ENCODE results near the gene P2RY8.
"Not testable (repeated sequence)": the region's sequence is repeated elsewhere in the genome, so short reads cannot be mapped to it uniquely, and the experiment has no call there.

Gene P2RY8

DNA sequence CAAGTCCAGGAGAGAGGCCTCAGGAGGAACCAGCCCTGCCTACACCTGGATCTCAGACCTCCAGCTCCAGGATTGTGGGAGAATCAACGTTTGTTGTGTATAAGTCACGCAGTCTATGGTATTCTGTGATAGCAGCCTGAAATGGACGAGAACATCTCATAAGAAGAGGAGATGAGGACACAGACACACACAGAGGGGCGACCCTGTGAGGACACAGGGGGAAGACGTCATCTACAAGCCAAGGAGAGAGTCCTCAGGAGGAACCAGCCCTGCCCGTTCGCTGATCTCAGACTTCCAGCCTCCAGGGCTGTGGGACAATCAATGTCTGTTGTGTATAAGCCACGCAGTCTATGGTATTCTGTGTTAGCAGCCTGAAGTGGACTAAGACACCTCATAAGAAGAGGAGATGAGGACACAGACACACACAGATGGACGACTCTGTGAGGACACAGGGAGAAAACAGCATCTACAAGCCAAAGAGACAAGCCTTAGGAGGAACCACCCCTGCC is 20.3 kb downstream of the P2RY8 start:
- DNase-seq = no peak

DNA sequence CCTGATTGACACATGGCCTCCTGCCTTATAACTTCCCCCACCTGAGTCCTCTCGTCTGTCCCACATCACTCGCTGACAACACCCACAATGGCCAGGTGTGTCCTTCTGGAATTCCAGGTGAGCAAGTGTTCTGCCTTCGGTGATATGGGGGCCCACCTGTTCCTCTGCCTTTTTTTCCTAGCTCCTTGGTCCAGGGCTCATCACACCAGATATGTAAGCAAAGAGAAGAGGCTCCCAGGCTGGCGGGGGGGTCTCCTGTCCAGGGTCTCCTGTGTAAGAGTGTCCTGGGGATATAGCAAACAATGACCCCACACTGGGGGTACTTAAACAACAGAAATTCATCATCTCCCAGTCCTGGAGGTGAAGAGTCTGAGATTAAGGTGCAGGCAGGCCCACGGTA is 25.2 kb downstream of the P2RY8 start:
- no peak for DNase-seq

DNA sequence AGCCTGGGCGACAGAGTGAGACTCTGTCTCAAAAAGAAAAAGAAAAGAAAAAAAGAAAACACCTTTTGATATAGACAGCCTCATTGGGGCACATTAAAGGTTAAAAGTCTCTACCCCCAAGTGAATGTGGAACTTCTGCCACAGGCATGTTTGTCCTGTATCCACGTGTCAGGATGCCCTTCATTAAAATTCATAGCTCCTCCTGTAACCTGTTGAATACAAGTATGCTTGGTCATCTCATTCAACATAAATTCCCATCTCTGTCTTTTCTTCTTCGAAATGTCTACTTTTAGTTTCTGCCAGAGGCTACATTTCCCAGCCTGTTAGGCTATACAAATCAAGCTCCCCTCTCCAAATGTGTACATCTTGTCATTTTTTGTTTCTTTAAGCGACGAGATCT is 25.8 kb downstream of the P2RY8 start:
- DNase-seq = no peak

DNA sequence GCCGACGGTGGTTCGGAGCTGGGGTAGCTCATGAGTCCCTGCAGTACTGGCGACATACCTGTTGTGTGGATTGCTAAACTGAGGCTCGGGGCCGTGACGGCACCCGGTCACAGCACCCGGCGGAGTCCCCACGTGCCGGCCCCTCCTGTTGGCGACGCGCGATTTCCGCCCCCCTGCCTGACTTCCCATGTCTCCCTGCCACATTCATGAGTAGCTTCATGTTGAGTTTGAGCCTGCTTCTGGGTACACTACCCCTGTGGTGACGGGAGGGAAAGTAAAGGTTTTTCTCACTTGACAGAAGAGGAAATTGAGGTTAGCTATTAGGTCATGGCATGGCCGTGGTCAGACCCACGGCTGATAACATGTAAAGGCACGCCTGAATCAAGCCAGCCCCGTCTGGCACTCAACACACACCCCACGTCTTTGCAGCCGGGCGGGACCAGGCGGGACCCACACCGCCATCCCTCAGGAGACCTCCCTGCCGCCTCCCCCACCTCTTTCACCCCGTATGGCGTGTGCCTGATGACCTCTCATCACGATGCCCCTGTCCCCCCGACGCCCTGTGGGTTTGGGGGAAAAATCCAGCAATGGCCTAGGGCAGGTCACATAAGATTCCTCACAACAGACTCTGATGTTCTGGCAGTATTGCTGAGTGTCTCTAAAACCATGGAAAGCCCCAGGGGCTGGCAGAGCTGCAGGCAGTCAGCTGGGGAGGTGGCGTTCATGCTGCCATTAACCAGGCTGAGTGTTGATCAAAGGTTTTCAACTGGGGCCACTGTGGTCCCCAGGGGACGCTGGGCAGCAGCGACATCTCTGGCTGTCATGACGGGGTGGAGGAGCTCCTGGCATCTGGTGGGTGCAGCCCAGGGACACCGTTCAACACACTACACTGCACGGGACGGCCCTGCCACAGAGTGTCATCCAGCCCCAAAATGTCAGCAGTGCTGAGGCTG is 29.2 kb downstream of the P2RY8 start:
- DNase-seq = no peak

DNA sequence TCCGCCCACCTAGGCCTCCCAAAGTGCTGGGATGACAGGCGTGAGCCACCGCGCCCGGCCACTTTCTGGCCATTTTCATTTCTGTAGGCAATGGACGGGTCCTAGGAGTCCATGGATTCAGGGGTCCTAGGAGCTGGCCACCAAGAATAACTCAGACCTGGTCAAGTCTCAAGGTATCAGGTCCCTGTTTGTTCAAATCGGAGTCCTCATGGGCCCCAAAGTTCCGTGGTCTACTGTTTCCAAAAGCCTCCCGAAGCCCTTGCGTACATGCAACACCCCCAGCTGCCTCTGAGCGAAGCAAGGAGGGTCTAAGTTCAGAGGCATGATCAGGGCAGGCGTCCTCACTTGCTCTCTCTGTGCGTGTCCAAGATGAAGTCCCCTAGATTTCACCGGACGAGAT is 30.1 kb downstream of the P2RY8 start:
- DNase-seq = no peak

DNA sequence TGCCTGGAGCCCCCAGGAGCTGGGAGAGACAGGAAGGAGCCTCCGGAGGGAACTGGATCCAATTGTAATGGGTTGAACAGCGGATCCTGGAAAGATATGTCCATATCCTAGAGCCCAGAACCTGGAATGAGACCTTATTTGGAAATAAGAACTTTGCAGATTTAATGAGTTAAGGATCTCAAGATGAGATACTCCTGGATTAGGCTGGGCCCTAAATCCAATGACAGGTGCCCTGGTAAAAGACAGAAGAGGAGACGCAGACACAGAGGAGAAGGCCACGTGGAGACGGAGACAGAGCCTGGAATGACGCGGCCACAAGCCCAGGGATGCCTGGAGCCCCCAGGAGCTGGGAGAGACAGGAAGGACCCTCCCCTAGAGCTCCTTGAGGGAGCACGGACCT is 34.1 kb downstream of the P2RY8 start:
- no peak for DNase-seq

DNA sequence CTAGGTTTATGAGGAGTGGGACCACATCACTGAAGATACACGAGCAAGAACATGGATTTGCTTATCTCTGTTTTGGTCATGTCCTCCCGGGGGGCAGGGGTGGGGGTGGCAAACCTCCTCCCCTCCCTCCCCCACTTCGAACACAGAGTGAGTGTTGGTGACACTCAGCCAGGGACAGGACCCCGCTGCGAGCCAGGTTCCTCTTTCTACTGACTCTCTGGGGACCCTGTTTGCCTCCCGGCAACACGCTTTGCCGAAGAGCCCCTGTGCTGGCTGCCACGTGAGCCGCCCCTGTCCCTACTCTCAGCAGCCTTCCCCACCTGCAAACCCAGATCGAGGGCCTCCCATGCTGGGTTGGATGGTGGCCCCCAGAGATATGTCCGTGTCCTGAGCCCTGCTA is 34.7 kb downstream of the P2RY8 start:
- DNase-seq = no peak

DNA sequence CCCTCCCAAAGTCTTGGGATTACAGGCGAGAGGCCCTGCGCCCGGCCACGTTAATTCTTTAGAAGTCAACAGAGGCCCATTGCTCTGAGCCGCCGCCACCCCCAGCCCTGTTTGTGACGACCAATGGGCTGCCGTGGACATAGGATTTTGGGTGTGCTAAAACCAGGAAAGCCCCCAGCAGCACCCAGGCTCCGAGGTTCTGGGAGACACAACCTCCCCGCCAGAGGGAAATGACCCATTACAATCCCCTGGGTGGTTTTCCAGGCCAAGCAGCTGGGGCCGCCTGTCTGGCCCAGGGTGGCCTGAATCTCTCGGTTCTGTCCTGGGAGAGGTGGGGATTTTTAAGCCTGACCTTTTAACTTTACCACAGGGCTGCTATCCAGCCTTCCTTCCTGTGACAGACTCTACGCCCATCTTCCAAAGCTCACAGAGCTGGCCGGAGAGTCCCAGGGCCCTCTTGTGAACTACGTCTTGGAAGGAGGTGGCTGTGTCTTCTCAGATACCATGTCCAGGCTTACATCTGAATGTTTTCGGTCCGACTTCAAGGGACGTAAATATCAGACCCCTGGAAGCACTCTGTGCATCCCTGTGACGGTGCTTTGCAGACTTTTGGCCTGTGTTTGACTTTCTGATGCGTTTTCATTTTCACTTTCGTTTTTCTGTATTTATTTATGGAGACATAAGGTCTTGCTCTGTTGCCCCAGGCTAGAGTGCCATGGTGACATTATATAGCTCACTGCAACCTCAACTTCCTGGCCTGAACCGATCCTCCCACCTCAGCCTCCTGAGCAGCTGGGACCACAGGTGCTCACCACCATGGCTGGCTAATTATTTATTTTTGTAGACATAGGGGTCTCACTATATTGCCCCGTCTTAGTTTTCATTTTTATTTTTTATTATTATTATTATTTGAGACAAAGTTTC is 36.0 kb downstream of the P2RY8 start:
- DNase-seq = no peak

DNA sequence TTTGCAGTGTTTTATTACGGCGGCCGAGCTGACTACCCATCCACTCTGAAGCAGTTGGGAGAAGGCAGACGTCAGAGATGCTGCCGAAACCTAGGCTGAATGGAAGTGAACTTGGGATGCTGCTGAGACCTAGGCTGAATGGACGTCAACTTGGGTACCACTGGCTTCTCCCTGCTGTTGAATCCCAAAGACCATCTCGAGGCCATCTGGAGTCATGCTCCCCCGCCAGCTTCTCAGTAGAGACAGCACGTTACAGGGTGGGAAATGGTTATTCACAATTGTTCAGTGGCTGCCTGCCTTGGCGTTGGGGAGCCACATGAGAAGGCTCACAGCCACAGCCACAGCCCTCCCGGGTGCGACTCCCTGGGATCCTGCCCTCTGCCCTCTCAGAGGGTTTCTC is 40.9 kb downstream of the P2RY8 start:
- DNase-seq = no peak

DNA sequence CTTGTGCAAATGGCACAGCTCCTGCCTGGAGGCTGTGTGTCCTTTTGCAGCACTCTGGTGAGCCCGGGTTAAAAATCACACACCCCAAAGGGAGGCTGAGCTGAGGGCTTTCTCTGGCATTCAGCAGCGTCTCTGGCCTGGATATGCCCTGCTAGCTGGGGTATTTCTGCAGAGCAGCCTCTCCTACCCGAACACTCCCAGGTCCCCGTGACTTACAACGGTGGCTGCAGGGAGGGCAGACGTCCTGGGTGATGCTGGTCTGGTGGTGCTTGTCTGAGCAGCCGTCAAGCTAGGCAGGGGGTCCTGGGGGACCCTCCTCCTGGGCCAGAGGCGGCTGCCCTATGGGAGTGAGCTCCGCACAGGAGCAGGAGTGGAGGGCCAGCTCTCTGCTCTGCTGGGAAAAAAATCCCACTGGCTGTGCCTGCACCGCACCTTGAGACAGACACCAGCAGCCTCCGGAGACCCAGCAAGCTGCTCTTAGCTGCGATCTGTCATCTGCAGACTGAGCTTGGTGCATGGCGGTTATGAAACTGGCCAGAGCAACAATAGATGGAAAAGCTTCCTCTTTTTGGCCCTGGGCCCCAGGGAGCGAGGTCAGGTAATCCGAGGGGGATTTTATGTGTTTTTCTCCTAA is 43.0 kb downstream of the P2RY8 start:
- no peak for DNase-seq

DNA sequence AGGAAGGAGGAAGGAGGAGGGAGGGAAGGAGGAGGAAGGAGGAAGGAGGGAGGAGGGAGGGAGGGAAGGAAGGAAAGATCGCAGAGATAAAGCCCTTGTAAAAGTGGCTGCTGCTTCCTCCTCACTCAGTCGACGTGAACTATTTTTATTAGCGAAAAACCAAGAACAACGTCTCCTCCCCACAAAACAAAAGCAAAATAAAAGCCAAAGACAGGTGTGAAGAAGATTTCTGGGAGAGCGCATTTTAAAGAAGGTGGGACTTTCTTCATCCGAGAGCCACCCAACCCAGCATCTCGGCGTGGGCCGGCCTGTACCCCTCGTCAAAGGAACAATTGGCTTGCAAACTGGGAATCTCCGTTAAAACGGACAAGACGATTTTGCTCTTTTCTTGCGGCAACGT is 43.6 kb downstream of the P2RY8 start:
- no peak for DNase-seq

DNA sequence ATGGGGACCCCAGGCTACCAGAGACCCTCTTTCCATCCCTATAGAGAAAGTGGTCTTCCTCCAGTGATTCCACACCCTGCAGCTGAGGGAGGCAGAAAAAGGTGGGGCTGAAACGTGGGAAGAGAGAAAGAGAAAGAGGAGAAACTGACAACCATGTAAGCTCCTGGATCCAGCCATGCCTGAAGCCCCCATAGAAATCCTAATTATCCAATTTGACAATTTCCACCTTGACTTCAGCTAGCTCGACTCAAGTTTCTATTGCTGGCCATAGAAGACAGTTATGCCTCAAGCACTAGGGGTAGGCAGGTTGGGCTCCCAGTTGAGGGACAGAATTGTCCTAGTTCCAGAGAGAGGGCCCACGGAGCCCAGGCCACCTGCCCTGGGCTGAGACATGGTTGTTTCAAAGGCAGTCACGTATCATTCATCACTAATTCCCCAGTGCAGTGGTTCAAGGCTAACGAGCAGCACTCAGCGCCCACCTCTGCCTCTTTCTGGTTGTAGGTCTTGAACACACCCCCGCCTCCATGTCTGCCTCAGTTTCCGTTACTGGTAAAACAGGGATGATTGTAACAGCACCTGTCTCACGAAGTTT is 44.5 kb downstream of the P2RY8 start:
- no peak for DNase-seq

DNA sequence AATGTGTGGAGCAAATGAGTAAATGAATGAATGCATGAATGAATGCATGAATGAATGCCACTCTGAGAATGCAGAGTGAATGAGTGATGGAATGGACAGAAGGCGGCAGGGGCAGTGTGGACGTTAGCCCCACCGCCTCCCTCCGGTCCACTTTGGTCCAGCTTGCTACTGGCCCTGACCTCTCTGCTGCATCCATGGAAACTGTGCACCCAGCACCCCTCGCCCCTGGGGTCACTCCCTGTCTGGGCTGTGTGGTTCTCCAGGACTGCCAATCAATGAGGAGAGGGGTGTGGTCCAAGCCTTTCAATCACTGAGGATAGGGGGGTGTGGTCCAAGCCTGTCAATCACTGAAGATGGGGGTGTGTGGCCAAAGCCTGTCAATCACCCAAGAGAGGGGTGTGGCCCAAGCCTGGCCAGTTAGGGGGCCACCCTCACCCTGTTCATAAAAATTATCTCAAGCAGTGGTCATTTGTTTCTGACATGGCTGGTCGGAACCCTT is 45.1 kb downstream of the P2RY8 start:
- DNase-seq = no peak

DNA sequence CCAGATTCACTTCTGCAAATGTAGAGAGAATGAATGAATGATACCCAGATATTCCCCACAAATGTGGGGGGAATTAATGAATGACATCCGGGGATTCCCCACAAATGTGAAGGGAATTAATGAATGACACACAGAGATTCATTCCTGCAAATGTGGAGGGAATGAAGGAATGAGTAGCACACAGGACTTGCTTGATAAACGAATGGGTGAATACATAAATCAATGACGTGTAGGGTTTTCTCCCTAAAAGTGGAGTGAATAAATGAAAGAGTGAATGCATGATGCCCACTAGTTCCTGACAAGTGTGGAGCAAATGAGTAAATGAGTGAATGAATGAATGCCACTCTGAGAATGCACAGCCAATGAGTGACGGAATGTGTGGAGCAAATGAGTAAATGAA is 45.7 kb downstream of the P2RY8 start:
- not testable (repeated sequence) for DNase-seq

DNA sequence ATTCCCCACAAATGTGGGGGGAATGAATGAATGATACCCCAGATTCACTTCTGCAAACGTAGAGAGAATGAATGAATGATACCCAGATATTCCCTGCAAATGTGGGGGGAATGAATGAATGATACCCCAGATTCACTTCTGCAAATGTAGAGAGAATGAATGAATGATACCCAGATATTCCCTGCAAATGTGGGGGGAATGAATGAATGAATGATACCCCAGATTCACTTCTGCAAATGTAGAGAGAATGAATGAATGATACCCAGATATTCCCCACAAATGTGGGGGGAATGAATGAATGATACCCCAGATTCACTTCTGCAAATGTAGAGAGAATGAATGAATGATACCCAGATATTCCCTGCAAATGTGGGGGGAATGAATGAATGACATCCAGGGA is 46.3 kb downstream of the P2RY8 start:
- not testable (repeated sequence) for DNase-seq

DNA sequence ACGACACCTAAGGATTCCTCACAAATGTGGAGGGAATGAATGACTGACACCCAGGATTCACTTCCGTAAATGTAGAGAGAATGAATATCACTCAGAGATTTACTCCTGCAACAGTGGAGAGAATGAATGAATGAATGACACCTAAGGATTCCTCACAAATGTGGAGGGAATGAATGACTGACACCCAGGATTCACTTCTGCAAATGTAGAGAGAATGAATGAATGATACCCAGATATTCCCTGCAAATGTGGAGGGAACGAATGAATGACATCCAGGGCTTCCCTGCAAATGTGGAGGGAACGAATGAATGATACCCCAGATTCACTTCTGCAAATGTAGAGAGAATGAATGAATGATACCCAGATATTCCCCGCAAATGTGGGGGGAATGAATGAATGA is 47.6 kb downstream of the P2RY8 start:
- DNase-seq = not testable (repeated sequence)

DNA sequence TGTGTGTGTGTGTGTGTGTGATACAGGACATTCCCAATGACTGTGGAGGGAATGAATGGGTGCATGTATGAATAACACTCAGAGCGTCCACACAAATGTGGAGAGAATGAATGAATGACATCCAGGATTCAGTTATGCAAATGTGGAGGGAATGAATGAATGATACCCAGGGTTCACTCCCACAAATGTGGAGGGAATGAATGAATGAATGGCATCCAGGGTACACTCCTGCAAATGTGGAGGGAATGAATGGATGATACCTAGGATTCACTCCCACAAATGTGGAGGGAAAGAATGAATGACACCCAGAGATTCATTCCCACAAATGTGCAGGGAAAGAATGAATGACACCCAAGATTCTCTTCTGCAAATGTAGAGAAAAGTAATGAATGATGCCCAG is 48.2 kb downstream of the P2RY8 start:
- DNase-seq = no peak

DNA sequence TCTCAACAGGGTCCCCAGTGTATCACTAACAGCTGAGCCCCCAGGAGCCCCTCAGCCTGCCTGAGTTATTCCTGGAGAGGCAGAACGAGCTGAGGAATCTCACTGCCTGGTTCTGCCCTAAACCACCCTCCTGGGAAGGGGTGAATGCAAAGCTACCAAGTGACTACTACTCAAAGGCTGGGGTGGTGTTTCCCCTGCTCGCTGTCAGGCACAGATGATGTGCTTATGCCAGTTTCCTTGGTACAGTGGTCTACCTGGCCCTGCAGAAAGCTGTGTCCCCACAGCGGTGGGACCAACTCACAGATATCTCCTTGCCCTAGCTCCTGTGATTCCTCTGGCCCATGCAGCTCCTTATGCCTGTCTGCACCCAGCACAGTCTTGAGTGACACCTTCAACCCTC is 48.8 kb downstream of the P2RY8 start:
- DNase-seq = no peak

DNA sequence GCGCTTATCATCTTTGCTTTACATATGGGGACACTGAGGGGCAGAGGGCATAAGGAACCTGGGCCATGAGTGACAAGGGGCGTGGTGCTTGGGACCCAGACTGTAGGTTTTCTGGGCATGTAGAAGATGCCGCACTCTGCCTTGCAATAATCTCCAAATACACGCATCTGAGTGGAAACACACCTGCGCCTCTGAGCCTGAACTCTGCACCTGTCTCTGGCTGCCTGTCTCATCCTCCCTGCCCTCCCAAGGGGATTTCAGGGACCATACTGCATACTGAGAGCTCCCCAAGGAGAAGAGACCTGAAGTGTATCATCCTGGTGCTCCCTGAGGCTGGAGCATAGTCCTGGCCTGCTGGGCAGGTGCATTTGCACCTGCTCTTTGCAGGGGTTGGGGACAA is 49.6 kb downstream of the P2RY8 start:
- no peak for DNase-seq

DNA sequence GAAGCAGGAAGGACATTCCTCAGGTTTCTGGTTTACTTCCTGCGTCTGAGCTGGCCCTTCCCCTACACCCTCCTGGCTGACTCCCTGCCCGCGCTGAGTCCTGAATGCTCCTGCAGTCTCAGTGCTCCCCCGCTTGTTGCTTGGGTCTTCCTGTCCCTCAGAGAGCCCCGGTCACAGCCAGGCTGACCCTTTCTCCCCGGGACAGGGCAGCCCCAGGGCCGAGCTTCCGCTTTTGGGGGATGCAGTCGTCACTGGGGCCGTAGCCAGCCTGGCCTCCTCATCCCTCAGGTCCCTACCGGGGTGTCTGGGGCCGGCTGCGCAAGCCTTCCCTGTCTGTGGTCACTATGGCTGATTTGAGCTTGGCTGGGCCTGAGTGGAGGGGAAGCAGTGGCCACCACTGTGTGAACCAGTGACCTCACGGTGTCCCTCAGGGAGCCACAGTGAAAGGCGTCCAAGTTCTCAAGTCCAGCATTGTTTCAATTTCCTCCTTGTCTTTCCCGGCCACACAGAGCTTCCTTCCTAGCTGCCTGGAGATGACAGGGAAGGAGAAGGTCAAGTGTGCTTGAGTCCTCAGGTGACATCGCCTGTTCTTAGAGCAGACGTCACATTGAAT is 50.1 kb downstream of the P2RY8 start:
- DNase-seq = no peak

DNA sequence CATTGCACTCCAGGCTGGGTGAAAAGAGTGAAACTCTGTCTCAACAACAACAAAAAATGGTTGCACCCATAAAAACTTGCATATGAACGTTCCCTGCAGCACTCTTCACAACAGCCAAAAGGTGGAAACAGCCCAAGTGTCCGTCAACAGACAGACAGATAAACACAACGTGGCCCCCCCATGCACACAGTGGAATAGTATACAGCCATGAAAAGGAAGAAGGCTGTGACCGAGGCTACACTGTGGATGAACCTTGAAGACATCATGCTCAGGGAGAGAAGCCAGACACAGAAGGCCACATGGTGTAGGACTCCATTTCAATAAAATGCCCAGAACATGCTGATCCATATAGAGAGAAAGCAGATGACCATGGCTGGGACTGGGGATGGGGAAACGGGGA is 50.8 kb downstream of the P2RY8 start:
- DNase-seq = no peak

DNA sequence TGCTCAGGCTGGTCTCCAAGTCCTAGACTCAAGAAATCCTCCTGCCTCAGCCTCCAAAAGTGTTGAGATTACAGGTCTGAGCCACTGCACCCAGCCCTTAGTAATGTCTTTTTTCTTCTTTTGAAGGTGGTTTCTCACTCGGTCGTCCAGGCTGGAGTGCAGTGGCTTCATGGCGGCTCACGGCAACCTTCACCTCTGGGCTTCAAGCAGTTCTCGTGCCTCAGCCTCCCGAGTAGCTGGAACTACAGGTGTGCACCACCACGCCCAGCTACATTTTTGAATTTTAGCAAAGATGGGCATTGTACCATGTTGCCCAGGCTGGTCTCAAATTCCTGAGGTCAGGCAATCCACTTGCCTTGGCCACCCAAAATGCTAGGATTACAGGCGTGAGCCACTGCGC is 52.0 kb downstream of the P2RY8 start:
- DNase-seq = no peak

All from NCI-H2081 treated with DMSO at 0.1 percent for 48 hours (cell line).